IPS-11a (cell line): Measurements from ENCODE around the gene COPS7A.

Experiments
- H3K4me3 ChIP-seq: one replicate; pipeline ENCODE4 v1.5.1; 2013; ENCODE audit warnings: low read depth, low read length, control low read depth

COPS7A gene

GRCh38 chr12:6768990-6769389 lies 45.1 kb downstream of the COPS7A start:
- H3K4me3 ChIP-seq: no peak overlapping the region

- no peak overlapping the region for H3K4me3 ChIP-seq
Observed at GRCh38 chr12:6769666-6770065, 45.8 kb downstream of the COPS7A start.

GRCh38 chr12:6770094-6770493 lies 46.2 kb downstream of the COPS7A start:
- H3K4me3 ChIP-seq: no peak overlapping the region

- no peak overlapping the region for H3K4me3 ChIP-seq
Observed at GRCh38 chr12:6770600-6770999, 46.8 kb downstream of the COPS7A start.

GRCh38 chr12:6771091-6771495 lies 47.2 kb downstream of the COPS7A start:
- H3K4me3 ChIP-seq: no peak overlapping the region

- H3K4me3 ChIP-seq: no peak overlapping the region
Observed at GRCh38 chr12:6771509-6772330, 47.9 kb downstream of the COPS7A start.

- H3K4me3 ChIP-seq: no peak within 1 kb of the TSS
Observed at GRCh38 chr12:6772331-6772695, 48.5 kb downstream of the COPS7A start, which contains the start of gene LAG3. Gene LAG3, plus strand, starts transcription at chr12:6772520. Its CDS starts 333 bp downstream, at chr12:6772853.

GRCh38 chr12:6772726-6773589 lies 49.1 kb downstream of the COPS7A start:
- H3K4me3 ChIP-seq: no peak overlapping the region

GRCh38 chr12:6773590-6774351 lies 49.9 kb downstream of the COPS7A start:
- peak overlapping the region; percentile 40 for H3K4me3 ChIP-seq

- H3K4me3 ChIP-seq: no peak overlapping the region
Observed at GRCh38 chr12:6774499-6775062, 50.7 kb downstream of the COPS7A start.

- no peak overlapping the region for H3K4me3 ChIP-seq
Observed at GRCh38 chr12:6775185-6776174, 51.6 kb downstream of the COPS7A start.

- no peak overlapping the region for H3K4me3 ChIP-seq
Observed at GRCh38 chr12:6777386-6777785, 53.5 kb downstream of the COPS7A start.

GRCh38 chr12:6778217-6778573 lies 54.3 kb downstream of the COPS7A start:
- H3K4me3 ChIP-seq: peak overlapping the region; percentile 50

GRCh38 chr12:6778574-6779550 lies 55.0 kb downstream of the COPS7A start:
- H3K4me3 ChIP-seq: peak overlapping the region; percentile 50

GRCh38 chr12:6779708-6780432 lies 56.0 kb downstream of the COPS7A start:
- H3K4me3 ChIP-seq: no peak overlapping the region

GRCh38 chr12:6780573-6780972 lies 56.7 kb downstream of the COPS7A start:
- no peak overlapping the region for H3K4me3 ChIP-seq
